ENCODE results near the gene RNPEPL1.

The RNPEPL1 gene

GRCh38 chr2:240595381-240596079 lies 27.2 kb downstream of the RNPEPL1 start:
- H3K4me3 ChIP-seq (ENCODE audit: low read length): no peak overlapping the region
- TF ChIP-seq CTCF (IDR thresholded peaks at IDR 0.05; ENCODE audit: insufficient read depth, low read depth, low read length, missing control alignments): peak; percentile 32
- DNase-seq (ENCODE audit: low read depth): peak; percentile 37

DNA sequence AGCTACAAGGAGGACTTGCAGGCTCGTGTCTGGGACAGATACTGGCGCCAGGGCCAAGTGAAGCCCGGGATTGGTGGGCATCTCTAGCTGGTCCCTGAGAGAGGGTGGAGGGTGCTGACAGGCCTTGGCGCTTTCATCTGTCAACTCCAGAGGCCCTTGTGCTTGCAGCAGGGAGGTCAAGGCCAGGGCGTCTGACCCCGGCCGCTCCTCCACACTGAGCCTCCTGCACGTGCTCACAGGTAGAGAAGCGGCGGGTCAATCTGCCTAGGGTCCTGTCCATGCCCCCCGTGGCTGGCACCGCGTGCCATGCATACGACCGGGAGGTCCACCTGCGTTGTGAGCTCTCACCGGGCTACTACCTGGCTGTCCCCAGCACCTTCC lies 27.8 kb downstream of the RNPEPL1 start:
- no peak for TF ChIP-seq CTCF (IDR thresholded peaks at IDR 0.05; ENCODE audit: insufficient read depth, low read depth, low read length, missing control alignments)
- H3K4me3 ChIP-seq (ENCODE audit: low read length): no peak overlapping the region
- DNase-seq (ENCODE audit: low read depth): no peak

GRCh38 chr2:240596491-240596931 lies 28.2 kb downstream of the RNPEPL1 start:
- DNase-seq (ENCODE audit: low read depth): no peak
- no peak for TF ChIP-seq CTCF (IDR thresholded peaks at IDR 0.05; ENCODE audit: insufficient read depth, low read depth, low read length, missing control alignments)
- H3K4me3 ChIP-seq (ENCODE audit: low read length): no peak overlapping the region

- no peak for TF ChIP-seq CTCF (IDR thresholded peaks at IDR 0.05; ENCODE audit: insufficient read depth, low read depth, low read length, missing control alignments)
- no peak overlapping the region for H3K4me3 ChIP-seq (ENCODE audit: low read length)
- no peak for DNase-seq (ENCODE audit: low read depth)
Observed at GRCh38 chr2:240597054-240597418, 28.8 kb downstream of the RNPEPL1 start.

GRCh38 chr2:240597419-240598181 lies 29.3 kb downstream of the RNPEPL1 start:
- DNase-seq (ENCODE audit: low read depth): no peak
- H3K4me3 ChIP-seq (ENCODE audit: low read length): no peak overlapping the region

DNA sequence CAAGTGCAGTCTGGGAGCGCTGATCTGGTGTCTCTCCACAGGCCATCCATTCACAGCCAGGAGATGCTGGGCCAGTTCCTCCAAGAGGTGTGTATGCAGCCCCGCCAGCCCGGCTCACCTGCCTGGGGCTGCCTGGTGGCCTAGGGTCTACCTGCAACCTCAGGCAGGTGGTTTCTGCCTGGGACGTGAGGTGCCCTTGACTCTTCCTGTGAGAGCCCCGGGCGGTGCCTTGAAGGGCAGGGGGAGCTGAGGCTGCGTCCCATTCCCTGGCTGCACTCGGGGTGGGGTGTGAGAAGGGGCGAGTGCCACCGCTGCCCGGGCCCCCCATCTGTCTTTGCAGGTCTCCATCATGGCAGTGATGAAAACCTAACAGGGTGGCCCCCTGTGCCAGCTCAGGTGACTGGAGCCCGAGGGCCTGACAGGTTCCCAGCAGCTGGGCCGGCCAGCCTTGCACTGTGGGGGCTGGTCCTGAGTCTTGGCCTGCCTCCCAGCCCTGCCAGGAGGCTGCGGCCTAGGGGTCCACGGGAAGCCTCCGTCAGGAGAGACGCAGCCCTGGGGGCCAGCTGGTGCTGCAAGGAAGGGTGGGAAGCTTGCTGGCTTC lies 30.1 kb downstream of the RNPEPL1 start:
- H3K4me3 ChIP-seq (ENCODE audit: low read length): no peak overlapping the region
- DNase-seq (ENCODE audit: low read depth): no peak
- TF ChIP-seq CTCF (IDR thresholded peaks at IDR 0.05; ENCODE audit: insufficient read depth, low read depth, low read length, missing control alignments): no peak

More at GRCh38 chr2:240597419-240598181, 29.3 kb downstream of the RNPEPL1 start:
- no peak for TF ChIP-seq CTCF (IDR thresholded peaks at IDR 0.05; ENCODE audit: insufficient read depth, low read depth, low read length, missing control alignments)

Data from epithelial cell of esophagus (primary cell).